NCI-H1105 treated with DMSO at 0.1 percent for 48 hours (cell line): Measurements from ENCODE around the gene NWD2.
A peak's percentile ranks its signal among the peaks of the same experiment; 100 is the strongest.

Experiments used
- DNase-seq: peaks from one replicate; lab custom pipeline; 2025; lab: John Stamatoyannopoulos, UW

Gene NWD2

DNA sequence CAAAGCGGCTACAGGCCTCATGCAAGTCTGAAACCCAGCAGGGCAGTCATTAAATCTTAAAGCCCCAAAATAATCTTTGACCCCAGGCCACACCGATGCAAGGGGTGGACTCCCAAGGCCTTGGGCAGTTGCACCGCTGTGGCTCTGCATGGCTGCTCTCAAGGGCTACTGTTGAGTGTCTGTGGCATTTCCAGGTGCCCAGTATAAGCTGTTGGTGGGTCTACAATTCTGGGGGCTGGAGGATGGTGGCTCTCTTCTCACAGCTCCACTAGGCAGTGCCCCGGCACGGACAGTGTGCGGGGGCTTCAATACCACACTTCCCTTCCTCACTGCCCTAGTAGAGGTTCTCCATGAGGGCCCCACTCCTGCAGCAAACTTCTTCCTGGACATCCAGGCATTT, 60.1 kb downstream of the NWD2 start:
- DNase-seq: no peak

DNA sequence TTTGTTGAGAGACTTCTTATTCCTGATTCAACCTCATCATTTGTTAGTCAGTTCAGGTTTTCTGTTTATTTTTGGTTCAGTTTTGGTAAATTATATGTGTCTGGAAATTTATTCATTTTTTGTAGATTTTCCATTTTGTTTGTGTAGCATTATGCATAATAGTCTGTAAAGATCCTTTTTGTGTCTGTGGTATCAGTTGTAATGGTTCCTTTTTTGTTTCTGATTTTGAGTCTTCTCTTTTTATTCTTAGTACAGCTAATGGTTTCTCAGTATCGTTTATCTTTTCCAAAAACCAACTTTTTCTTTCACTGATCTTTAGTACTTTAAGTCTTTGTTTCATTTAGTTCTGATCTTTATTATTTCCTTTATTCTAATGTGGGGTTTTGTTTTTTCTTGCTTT, 61.4 kb downstream of the NWD2 start:
- no peak for DNase-seq

DNA sequence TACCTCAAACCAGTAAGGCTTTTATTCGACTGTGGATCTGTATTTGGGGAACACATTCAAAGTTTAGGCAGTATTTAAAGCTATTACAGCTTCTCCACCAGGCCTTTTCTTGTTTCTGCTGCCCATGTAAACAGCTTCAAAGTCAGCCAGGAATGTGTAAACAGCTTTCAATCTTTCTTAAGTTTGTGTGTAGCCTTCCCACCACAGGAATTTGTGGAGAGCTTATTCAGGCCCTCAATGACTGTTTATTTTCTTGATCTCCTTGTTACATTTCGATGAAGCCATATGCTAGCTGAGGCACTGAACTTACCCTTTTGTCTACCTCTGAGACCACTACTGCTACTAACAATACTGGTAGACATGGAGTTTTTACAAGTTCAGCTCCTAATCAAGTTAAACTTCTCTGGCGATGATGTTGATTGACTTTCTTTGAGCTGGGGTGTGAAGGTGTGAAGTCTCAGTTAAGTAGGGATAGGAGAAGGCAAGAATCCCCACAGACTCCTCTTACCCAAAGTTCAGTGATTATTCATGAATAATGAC, 72.6 kb downstream of the NWD2 start:
- no peak for DNase-seq

DNA sequence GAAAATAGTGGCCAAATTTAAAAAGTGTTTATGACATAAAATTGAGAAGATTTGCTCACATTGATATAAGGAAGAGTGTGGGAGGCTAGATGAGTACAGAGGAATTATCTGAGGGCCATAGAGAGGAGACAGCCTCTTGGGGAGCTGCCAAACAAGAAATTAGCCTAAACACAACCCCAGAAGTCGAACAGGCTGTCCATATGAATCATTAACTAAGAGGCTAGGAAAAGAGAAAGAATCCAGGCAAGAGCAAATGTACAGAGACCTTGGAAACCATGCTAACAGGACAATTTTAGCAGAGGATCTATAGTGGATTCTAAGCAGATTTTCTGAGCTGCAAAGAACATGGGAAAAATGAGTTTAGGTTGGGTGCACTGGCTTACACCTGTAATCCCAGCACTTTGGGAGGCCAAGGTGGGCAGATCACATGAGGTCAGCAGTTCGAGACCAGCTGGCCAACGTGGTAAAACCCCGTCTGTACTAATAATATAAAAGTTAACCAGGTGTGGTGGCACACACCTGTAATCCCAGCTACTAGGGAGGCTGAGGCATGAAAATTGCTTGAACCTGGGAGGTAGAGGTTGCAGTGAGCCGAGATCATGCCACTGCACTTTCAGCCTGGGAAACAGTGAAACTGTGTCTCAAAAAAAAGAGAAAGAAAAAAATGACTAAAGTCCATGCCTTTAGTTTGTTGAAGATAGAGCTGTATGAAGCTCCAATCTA, 76.1 kb downstream of the NWD2 start:
- no peak for DNase-seq

DNA sequence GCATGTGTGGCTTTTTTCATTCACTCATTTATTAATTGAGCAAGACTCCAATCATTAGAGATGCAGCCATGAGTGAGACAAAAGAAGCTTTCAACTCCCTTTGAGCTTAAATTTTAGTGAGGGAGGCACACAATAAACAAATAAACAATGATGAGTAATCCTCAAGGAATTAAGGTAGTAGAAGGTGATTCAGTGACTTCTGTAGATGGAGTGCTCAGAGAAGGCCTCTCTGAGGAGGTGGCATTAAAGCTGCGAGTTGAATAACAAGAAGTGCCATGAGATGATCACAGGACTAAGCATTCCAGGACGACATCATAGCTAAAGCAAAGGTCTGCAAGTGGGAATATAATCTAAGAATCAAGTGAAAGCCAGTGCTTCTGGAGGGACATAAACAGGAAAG, 77.6 kb downstream of the NWD2 start:
- no peak for DNase-seq

DNA sequence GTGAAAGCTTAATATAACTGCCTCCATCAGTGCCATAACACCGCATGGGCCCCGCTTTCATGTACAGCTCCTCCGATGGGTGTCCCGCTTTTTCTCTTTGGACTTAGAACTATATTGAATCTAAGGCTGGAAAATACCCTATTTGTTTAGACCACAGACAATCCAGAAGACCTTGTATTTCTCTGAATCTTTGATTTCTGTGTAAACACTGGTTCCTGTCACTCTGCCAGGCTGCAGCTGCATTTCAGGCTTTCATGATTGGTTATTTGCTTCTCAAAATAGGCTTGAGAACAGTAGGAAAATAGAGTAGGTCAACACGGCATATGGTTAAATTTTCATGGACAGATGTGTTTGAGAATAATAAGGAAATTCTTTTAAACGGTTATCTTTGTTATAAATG, 80.0 kb downstream of the NWD2 start:
- DNase-seq: peak; percentile 40

DNA sequence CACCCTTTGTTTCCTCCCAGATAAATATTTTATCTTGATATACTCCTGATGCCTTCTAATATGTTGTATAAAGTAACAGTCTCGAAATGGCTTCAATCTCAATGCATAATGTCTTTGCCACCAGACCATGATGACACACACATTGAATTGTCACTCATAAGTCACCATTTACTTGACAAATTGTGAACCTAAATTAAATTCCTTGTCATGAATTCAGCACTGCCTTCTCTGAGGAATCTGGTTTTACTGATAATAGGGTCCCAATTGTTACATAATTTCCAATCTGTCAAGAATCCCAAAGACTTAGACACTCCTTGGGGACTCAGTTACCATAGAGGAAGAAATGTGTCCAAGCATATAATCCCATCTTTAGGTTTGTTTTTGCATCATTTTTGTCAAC, 82.3 kb downstream of the NWD2 start:
- DNase-seq: no peak

DNA sequence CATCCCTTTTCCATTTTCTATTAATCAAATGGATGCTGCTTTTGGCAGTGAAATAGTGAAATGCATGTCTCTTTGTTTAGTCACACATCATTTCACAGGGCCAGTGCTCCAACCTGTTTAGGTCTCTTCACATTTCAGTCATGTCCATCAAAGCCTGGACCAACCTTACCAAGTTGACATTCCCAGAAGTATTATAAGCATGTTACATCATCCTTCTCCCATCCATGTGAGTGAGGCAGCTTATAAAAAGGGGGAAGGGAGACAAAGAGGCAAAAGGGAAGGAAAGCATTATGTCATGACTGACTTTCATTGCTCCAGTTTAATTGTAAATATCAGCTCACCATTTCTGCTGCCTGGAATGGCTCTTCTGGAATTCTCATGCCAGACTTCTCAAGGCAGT, 94.4 kb downstream of the NWD2 start:
- DNase-seq: no peak

DNA sequence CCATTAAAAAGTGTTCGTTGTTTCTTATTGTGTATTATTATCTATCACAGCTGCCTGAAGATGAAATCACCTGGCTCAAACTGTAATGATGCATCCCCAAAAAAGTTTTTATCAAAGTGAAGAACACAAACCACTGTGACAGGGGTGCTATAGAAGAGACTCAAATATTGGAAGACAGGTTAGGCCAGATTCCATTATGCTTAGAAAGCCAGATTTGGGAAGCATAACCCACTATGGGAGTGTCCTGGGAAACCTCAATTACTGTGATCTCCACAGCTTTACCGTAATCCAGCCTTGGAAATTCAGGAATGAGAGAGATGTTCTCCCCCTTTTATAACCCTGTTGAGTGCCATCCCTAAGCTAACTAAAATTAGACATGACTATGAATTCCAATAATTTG, 114.2 kb downstream of the NWD2 start:
- DNase-seq: no peak

DNA sequence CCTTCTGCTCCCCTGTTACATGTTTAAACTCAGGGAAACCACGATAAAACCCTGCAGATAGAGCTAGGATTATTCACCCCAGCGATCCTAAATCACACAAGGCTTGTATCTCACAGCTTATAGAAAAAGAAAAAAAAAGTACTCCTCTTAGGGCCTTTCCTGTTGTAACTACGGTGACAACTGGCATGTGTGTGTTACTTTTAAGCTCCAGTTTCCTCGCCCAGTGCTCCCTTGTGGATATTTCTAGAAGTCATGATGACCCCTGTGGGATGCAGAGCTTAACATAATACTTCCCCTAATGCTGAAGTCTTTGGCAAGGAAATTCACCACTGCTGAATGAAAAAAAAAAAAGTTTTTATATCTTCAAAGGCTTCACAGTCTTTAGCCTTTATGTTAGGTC, 114.7 kb downstream of the NWD2 start:
- no peak for DNase-seq

DNA sequence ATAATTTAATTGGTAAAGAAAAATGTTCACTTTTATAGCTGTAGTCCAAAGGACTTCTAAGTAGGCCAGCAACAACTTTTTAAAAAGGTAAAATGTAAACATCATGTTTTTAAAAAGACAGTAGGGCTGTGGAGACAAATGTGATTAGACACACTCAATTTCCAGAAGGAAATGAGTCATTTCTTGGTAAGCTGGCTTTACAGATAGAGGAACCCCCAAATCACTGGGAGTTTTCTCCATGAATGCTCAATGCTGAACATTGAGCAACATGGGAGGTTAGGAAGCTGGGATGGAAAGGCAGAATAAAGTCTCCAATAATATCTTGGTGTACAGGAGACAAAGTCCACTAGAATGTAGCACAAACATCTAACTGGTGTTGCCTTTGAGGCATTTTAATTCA, 121.3 kb downstream of the NWD2 start:
- no peak for DNase-seq

DNA sequence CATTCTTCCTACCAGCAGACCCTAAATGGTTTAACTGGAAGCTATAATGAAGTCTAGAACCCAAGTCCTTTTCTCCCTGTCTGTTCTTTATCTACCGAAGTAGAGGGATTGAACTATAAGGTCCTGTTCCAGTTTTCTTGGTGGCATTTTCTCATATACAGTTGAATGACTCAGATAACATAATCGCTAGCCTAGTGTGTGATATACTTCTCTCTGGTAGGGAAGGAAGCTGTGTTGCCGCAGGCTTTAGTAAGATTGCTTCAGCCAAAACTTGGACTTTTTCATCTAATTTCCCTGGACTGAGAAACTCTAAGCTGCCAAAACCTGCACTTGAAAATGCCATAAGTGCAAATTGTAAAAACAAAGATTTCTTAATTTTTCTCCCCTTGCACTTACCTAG, 123.4 kb downstream of the NWD2 start:
- DNase-seq: no peak

DNA sequence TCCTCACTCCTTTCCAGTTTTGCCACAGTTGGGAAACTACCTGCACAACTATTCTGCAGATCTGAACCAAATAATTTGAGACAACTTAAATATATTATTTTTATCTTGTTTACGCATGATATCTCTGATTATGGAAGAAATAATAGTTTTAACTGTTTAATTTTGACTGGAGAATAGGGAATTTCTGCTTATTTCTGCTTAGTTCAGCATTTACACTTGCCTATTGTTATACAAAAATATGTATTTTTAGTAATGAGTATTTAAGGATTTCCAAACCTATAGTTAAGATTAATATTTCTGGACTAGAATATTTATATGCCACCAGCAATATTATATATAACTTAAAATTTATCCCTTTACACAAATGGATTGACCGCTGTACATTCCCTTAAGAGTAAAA, 125.5 kb downstream of the NWD2 start:
- no peak for DNase-seq

DNA sequence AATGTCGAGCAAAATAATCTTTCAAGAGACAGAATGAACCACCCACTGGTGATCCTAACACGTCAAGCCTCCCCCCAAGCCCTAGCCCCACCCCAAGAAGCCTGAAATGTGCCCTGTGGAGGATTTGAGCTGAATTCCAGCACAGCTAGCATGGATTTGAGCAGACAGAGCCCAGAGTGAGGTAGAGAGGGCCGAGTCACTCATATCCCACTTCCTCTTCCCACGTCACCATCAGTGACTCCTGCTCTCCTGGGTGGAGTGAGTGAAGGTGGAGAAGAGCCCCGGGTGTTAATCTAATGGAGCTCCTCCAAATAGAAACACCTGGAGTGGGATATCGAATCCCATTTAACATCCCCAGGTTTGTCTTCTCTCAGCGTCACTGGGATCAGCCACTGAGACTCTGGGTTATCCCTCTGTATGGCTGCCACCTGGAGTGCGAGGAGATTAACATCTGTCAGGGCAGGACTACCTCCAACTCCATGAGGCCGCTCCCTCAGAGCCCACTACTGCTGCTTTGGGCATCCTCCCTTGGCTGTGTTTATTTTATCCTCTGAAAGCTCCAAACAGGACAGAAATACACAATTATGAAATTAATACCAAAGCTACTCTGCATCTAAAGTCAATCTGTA, 136.6 kb downstream of the NWD2 start:
- DNase-seq: peak; percentile 1

DNA sequence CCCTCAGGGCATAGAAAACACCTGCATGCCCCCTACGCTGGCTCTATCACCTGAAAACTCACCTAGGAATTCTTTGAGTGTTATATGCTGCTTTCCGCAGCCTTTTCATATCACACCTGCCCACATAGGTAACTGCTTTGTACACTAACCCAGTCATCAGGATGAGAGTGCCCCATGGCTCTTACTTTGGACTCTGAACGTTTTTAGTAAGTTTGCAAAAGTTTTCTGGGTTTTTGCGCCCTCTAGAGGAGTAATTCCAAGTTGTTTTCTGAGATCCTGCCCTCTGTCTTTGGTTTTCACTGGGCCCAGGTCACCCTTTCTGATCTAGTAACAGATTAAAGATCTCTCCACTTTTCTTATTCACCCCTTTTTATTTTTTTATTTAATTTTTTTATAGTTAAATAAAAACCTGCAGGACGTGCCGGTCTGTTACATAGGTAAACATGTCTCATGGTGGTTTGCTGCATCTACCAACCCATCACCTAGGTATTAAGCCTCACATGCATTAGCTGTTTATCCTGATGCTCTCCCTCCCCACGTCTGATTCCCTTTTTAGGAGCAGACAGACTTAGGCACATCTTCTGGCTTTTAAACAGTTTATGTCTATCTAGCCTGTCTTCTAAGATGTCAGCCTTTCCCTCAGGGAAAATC, 139.2 kb downstream of the NWD2 start:
- no peak for DNase-seq

DNA sequence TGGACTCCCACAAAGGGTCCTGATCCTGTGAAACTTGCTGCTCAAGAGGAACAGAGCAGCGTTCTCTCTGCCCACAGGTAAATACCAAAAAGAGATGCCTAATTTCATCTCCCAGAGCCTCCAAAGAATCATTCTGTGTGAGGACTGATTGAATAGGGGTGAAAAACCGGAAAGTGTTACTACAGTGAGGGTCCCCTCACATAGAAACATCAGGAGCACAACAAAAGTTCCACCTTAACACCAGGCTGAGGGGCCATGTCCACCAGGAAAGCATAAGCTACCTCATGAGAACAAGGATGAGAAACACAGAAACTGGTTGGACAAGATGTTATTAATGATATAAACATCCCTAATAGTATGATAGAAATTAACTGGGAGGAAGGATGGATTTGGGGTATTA, 140.9 kb downstream of the NWD2 start:
- DNase-seq: no peak

DNA sequence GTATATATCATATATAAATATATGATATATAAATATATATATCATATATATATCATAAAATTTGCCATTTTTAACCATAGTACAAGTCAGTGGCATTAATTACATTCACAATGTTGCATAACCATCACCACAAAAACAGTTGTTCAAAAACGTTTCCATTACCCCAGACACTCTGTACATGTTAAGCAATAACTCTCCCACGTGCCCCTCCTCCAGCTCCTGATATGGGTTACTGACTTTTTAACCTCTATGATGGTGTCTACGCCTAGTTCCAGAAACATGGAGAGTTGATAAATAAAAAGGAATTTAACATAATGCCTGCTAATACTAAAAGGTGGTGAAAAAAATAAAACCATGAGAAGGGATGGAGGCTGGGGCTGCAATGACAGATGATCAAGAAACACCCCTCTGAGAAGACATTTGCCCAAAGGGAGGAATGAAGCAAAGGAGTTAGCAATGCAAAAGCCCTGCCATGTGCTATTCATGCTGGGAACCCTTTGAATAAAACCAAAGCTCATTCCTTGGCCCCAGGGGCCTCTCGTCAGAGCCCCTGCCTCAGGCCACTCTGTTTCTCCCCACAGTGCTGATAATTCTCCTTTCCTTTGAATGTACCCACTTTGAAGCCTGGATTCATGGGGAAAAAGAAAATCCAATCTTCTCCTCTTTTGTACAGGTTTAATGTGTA, 144.3 kb downstream of the NWD2 start:
- DNase-seq: no peak

DNA sequence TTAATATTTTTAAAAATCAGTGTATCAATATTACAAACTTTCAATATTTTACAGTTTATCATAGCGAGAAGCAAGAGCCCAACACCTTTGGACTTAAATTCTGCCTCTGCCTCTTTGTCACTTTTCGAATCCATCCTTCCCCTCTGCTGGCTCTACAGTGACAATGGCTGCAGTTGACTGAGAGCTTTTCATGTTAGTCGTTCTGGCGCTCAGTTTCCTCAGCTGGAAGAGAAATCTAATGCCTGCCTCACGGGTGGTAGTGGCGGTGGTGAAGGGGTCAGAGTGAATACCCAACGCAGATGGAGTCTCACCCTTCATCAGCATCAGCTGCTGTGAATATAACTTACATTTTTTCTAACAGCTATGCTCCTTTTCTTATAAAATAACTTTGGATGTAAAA, 144.8 kb downstream of the NWD2 start:
- no peak for DNase-seq

DNA sequence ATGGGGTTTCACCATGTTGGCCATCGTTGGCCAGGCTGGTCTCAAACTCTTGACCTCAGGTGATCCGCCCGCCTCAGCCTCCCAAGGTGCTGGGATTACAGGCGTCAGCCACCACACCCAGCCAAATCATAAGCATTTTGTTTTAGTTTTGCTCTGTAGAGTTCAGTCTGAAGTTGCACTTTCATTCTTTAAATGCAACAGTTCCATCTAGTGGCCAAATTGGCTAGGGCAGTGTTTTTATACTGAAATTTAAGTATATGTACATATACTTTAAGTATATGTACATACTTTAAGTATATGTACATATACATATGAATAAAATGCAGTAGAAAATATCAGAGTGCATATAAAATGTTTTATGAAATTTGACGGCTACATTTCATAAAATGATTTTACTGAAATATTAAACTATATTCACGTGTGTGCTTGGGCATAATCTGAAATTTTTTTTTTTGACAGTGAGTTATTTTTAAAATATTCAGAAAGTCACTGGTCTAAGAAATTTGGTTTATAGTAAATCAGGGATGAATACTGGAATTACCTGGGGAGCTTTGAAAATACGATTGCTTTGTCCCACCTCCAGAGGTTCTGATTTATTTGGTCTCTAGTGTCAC, 145.5 kb downstream of the NWD2 start:
- DNase-seq: peak; percentile 13

DNA sequence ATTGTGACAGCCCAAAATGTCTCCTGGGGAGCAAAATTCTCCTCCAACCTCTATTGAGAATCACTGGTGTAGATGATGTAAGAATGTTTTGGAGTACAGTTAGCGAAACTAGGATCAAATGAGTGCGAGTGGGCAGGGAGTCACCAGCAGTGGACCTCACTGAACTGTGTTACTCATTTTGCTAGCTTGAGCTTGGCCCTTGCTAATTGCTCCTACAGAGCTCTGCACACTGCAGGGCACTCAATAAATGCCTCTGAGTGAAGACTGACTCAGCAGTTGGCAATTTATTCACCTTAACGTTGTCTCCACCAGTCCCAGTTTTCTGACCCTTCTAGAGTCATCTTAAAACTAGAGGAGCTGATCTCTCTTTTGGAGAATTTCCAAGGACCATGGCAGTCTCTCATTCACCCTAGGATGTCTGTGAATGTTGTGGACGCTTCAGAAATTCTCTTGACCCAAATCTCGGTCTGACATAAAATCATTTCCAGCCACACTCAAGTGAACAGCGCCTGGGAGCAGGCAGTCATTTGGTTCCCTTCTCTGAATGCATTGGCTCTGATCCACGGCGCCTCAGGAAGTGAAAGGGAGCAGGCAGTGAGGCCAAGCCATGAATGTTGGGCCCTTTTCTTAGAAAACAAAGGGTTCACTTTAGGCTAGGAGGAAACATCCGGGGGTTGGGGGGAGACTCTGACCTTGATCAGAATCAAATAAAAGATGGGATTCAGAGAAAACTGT, 148.1 kb downstream of the NWD2 start:
- no peak for DNase-seq

DNA sequence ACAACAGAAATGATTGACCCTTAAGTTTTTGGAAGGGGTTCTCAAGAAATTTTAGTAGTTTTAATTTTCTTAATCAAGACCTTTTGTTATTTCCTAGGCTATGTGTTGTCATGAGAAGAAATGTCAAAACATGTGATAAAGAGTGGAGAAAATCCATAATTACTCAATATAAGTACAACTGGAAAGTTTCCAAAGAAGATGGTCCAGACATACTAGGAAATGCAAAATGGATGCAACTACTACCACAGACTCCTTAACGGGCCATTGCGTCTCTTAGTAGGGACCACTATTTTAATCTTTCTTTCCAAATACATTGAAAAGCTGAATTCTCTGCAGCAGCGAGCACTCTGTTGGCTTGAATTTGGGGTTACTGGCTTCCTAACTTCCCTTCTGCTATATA, 148.8 kb downstream of the NWD2 start:
- no peak for DNase-seq

DNA sequence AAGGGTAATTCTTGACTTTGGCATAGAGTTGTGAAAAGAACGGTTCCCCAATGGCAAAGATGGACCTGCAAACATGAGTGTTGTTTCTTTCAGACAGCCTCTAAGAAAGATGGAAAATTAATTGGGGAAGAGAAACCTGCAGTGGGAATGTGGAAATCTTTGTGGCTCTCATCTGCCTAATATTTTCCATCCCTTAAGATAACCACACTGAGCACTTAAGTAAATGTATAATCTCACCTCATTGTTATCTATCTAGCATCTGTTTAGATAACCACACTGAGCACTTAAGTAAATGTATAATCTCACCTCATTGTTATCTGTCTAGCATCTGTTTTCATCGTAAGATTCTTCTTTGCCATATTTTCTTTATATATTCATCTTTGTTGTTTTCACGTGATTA, 149.3 kb downstream of the NWD2 start:
- no peak for DNase-seq
